Suprapubic skin (tissue), 4 donors: Measurements from ENCODE around the gene CFAP100.

ENCODE experiments used
- CTCF ChIP-seq, 2 donors: fragments of 200-600 bp in 1 of 2; fragments of 450-650 bp in 1 of 2; sonication (generic) in 1 of 2; IDR thresholded peaks; one replicate each; pipeline ENCODE4 v1.5.1; 2016 to 2019; ENCODE audit warnings: antibody characterized with exemption in 2 of 2, mild to moderate bottlenecking in 1 of 2, moderate library complexity in 1 of 2
- EP300 ChIP-seq: sonication (generic); formaldehyde crosslinking; IDR thresholded peaks from one replicate; pipeline ENCODE4 v1.6.1; 2017; ENCODE audit warnings: antibody characterized with exemption
- POLR2A ChIP-seq, 2 donors: fragments of 450-650 bp; IDR thresholded peaks; one replicate each; pipeline ENCODE4 v1.6.1; 2017; ENCODE audit warnings: antibody characterized with exemption in 2 of 2, mild to moderate bottlenecking in 2 of 2, moderate library complexity in 2 of 2
- POLR2AphosphoS5 ChIP-seq, 3 donors: sonication (generic); formaldehyde crosslinking; IDR thresholded peaks; one replicate each; pipeline ENCODE4 v1.6.1; 2017; ENCODE audit warnings: antibody characterized with exemption in 3 of 3

DNA sequence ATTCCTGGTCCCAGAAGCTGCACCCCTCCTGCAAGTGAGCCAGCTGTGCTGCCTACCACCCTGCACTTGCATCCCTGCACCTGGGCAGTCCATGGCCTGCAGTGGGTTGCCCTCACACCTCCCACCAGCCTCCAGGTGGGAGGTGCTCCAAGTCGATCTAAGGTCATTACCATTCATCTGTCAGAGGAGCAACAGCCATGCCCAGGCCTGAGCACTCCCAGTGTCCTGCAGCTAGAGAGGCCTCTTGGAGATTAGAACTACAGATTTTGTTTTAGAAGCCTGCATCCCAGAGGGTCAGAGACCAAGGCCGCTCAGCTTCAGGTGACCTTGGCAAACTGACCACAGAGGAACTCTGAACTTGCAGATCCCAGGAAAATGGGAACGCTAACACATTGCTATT is 90.0 kb downstream of the CFAP100 start:
- TF ChIP-seq CTCF (IDR thresholded peaks at IDR 0.05) (no peak), POLR2AphosphoS5 (IDR thresholded peaks at IDR 0.05) (no peak), POLR2A (IDR thresholded peaks at IDR 0.05) (no peak), EP300 (no peak)
